SK-N-MC (cell line): Measurements from ENCODE around the gene SAPCD2.

ENCODE experiments used
- EZH2 ChIP-seq: fragments of 200-600 bp; sonication (generic); IDR thresholded peaks from one replicate; pipeline ENCODE4 v1.6.1; 2017; ENCODE audit warnings: antibody characterized with exemption
- FOXP2 ChIP-seq: optimal IDR thresholded peaks from 2 replicates; pipeline ENCODE3; 2011; ENCODE audit warnings: mild to moderate bottlenecking, moderate library complexity; ENCODE audit not compliant: insufficient read depth; ENCODE audit errors: extremely low read length, control extremely low read depth
- POLR2AphosphoS5 ChIP-seq: IDR thresholded peaks from 2 replicates; pipeline ENCODE4 v1.6.1; 2012; ENCODE audit warnings: mild to moderate bottlenecking, low read depth, low read length, borderline replicate concordance

DNA sequence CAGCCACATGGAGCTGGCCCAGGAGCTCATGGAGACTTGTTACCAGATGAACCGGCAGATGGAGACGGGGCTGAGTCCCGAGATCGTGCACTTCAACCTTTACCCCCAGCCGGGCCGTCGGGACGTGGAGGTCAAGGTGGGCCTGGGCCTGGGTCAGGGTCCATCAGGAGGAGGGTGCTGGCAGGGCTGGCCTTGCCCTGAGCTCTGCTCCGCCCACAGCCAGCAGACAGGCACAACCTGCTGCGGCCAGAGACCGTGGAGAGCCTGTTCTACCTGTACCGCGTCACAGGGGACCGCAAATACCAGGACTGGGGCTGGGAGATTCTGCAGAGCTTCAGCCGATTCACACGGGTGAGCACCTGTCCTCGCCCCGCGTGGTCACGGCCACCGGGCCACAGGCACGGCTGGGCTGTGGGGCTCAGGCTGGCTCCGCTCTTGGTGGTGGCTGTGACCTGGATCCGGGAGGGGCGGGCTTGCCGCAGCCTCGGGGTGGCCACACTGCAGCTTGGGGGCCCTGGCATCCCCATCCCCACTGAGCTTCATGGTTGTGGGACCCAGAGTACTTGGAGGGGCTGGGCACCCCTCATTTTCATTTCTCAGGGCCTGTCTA lies 37.1 kb upstream of the SAPCD2 start:
- TF ChIP-seq POLR2AphosphoS5 (no peak), EZH2 (no peak), FOXP2 (no peak)
